OCI-LY1 (cell line): Measurements from ENCODE around the gene SLC25A18.

Experiments
- H2AFZ ChIP-seq: fragments of 200-600 bp; sonication (generic), shearing (Covaris generic); 2 replicates; pipeline ENCODE4 v1.6.0; 2014; ENCODE audit warnings: antibody characterized with exemption, mild to moderate bottlenecking, low read length
- H3F3A ChIP-seq: fragments of 200-600 bp; sonication (generic), shearing (Covaris generic); 2 replicates; pipeline ENCODE4 v1.6.0; 2014; ENCODE audit warnings: mild to moderate bottlenecking, antibody characterized with exemption, low read length, moderate library complexity; ENCODE audit not compliant: insufficient read depth
- H3K27ac ChIP-seq: fragments of 200-600 bp; sonication (generic); 2 replicates; pipeline ENCODE4 v1.5.1; 2014; ENCODE audit warnings: low read length, mixed run types, mild to moderate bottlenecking, low read depth; ENCODE audit not compliant: poor library complexity, severe bottlenecking
- H3K27me3 ChIP-seq: fragments of 200-600 bp; sonication (generic); 2 replicates; pipeline ENCODE4 v1.6.0; 2014; ENCODE audit warnings: antibody characterized with exemption, mild to moderate bottlenecking, low read length, moderate library complexity; ENCODE audit not compliant: insufficient read depth
- H3K36me3 ChIP-seq: fragments of 200-600 bp; sonication (generic); 2 replicates; pipeline ENCODE4 v1.6.1; 2014; ENCODE audit warnings: mild to moderate bottlenecking, antibody characterized with exemption, low read length, moderate library complexity, mixed read lengths; ENCODE audit not compliant: insufficient read depth
- H3K4me1 ChIP-seq: fragments of 200-600 bp; sonication (generic); 2 replicates; pipeline ENCODE4 v1.5.1; 2014; ENCODE audit warnings: mild to moderate bottlenecking, low read length, moderate library complexity; ENCODE audit not compliant: insufficient read depth, severe bottlenecking
- H3K4me2 ChIP-seq: fragments of 200-600 bp; sonication (generic), shearing (Covaris generic); 2 replicates; pipeline ENCODE4 v1.6.1; 2014; ENCODE audit warnings: low read length
- H3K4me3 ChIP-seq: fragments of 200-600 bp; sonication (generic); 2 replicates; pipeline ENCODE4 v1.5.1; 2014; ENCODE audit warnings: low read length, low read depth, mild to moderate bottlenecking, mixed read lengths; ENCODE audit not compliant: poor library complexity, severe bottlenecking
- H3K79me2 ChIP-seq: fragments of 200-600 bp; shearing (Covaris generic); 2 replicates; pipeline ENCODE4 v1.6.1; 2016; ENCODE audit warnings: mixed run types, low read length, mixed read lengths; ENCODE audit not compliant: insufficient read depth
- H3K9ac ChIP-seq: fragments of 200-600 bp; sonication (generic), shearing (Covaris generic); 2 replicates; pipeline ENCODE4 v1.6.1; 2014; ENCODE audit warnings: mild to moderate bottlenecking, low read length, mixed read lengths
- H3K9me2 ChIP-seq: fragments of 200-600 bp; sonication (generic), shearing (Covaris generic); 2 replicates; pipeline ENCODE4 v1.6.1; 2014; ENCODE audit warnings: low read depth, mild to moderate bottlenecking, low read length, mixed read lengths
- H3K9me3 ChIP-seq: fragments of 200-600 bp; shearing (Covaris generic); 2 replicates; pipeline ENCODE4 v1.6.1; 2014; ENCODE audit warnings: low read length, mixed read lengths
- H4K20me1 ChIP-seq: fragments of 200-600 bp; sonication (generic), shearing (Covaris generic); 2 replicates; pipeline ENCODE4 v1.6.0; 2016; ENCODE audit warnings: mild to moderate bottlenecking, low read length; ENCODE audit not compliant: insufficient read depth
- EZH2 ChIP-seq: fragments of 200-600 bp; sonication (generic), shearing (Covaris generic); IDR thresholded peaks from 2 replicates; pipeline ENCODE4 v1.8.0; 2017; ENCODE audit warnings: borderline replicate concordance, mixed run types, mild to moderate bottlenecking, antibody characterized with exemption, low read length, moderate library complexity, mixed read lengths
- TF ChIP-seq, protein P1 (sequence below): fragments of 200-600 bp; sonication (generic), shearing (Covaris generic); IDR thresholded peaks from 2 replicates; pipeline ENCODE4 v1.5.1; 2017; ENCODE audit warnings: mild to moderate bottlenecking, antibody characterized with exemption, low read length, moderate library complexity, mixed read lengths

Gene SLC25A18

DNA sequence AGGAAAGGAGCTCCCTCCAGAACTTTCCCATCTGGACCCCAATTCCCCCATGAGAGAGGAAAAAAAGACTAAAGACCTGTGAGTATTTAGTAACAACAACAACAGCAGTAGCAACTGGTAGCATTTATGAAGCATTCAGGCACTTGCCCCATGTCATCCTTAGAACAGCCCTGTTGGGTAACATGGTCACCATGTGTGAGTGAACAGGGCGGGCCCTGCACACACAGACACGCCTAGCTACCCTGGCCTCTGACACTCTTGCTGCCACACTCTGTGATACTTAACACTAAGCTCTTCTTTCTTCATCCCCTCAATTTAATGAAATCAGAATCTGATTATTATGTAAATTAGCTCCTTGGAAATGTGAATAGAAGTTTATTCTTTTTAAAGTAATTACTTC, 26.1 kb upstream of the SLC25A18 start:
- no peak for TF ChIP-seq EZH2
- TF ChIP-seq, protein P1, sequence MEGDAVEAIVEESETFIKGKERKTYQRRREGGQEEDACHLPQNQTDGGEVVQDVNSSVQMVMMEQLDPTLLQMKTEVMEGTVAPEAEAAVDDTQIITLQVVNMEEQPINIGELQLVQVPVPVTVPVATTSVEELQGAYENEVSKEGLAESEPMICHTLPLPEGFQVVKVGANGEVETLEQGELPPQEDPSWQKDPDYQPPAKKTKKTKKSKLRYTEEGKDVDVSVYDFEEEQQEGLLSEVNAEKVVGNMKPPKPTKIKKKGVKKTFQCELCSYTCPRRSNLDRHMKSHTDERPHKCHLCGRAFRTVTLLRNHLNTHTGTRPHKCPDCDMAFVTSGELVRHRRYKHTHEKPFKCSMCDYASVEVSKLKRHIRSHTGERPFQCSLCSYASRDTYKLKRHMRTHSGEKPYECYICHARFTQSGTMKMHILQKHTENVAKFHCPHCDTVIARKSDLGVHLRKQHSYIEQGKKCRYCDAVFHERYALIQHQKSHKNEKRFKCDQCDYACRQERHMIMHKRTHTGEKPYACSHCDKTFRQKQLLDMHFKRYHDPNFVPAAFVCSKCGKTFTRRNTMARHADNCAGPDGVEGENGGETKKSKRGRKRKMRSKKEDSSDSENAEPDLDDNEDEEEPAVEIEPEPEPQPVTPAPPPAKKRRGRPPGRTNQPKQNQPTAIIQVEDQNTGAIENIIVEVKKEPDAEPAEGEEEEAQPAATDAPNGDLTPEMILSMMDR = no peak
- Histone ChIP-seq H3F3A (no peaks in the 10 kb centered on the region), H3K9ac (no peak overlapping the region), H3K27ac (no peak overlapping the region), H2AFZ (no peak overlapping the region), H3K4me2 (no peak overlapping the region), H3K9me3 (no peaks in the 10 kb centered on the region), H3K79me2 (no peaks in the 10 kb centered on the region), H3K36me3 (no peaks in the 10 kb centered on the region), H3K27me3 (no peaks in the 10 kb centered on the region), H4K20me1 (no peaks in the 10 kb centered on the region), H3K4me1 (no peaks in the 10 kb centered on the region), H3K9me2 (no peaks in the 10 kb centered on the region), H3K4me3 (no peak overlapping the region)

DNA sequence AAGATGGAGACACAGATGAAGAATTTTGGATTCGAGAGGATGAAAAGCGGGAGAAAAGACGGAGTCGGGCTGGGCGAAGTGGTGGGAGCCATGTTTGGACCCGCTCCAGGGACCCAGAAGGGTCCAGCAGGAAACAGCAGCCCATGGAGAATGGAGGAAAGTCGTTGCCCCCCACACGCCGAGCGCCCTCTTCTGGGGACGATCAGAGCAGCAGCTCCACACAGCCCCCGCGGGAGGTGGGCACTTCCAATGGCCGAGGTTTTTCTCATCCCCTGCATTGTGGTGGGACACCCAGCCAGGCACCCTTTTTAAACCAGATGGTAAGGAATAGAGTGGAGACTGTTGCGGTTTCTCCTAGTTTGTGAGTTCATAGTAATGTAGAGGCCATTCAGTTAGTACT, 22.8 kb upstream of the SLC25A18 start:
- Histone ChIP-seq H3K4me2 (no peak overlapping the region), H3K79me2 (no peaks in the 10 kb centered on the region), H3K9me3 (no peaks in the 10 kb centered on the region), H3F3A (no peaks in the 10 kb centered on the region), H3K27ac (no peak overlapping the region), H3K9ac (no peak overlapping the region), H3K4me1 (no peaks in the 10 kb centered on the region), H3K36me3 (no peaks in the 10 kb centered on the region), H2AFZ (no peak overlapping the region), H3K9me2 (no peaks in the 10 kb centered on the region), H3K4me3 (no peak overlapping the region), H3K27me3 (no peaks in the 10 kb centered on the region), H4K20me1 (no peaks in the 10 kb centered on the region)
- TF ChIP-seq EZH2 = no peak
- TF ChIP-seq, protein P1 = peak; percentile 66

DNA sequence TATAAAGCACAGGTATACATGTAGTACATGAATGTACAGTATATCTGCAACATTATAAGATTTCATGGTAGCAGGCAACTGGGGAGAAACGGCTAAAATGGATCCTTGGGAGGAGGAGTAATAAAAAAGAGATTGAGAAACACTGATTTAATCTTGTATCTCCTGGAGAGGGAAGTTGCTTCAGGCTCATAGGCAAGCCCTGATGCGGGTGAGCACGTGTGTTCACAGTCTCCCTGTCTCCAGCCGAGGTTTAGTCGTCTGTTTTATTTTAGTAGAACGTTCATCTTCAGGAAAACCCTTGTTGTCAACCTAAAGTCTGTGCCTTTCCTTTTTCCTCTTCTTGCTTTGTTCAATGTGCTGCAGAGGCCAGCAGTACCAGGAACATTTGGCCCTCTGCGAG, 21.8 kb upstream of the SLC25A18 start:
- Histone ChIP-seq H3K9ac (no peak overlapping the region), H3K4me3 (no peak overlapping the region)

More for the DNA sequence above, 21.8 kb upstream of the SLC25A18 start:
- Histone ChIP-seq H2AFZ (no peak overlapping the region), H3K36me3 (no peaks in the 10 kb centered on the region), H3K9me2 (no peaks in the 10 kb centered on the region), H3K4me1 (no peaks in the 10 kb centered on the region), H3K79me2 (no peaks in the 10 kb centered on the region), H3K27ac (no peak overlapping the region), H3K27me3 (no peaks in the 10 kb centered on the region), H3K9me3 (no peaks in the 10 kb centered on the region), H4K20me1 (no peaks in the 10 kb centered on the region), H3F3A (no peaks in the 10 kb centered on the region), H3K4me2 (no peak overlapping the region)
- TF ChIP-seq EZH2 = no peak
- TF ChIP-seq, protein P1 = no peak
